Muscle of leg (tissue), 11 donors: ENCODE measurements around the gene CLNK. TPM values are rescaled to one million over a fixed set of nuclear protein-coding genes. Genes with fewer than 3 reads are reported as not detected.
A peak's percentile ranks its signal among the peaks of the same experiment; 100 is the strongest.

Experiments used
- DNase-seq: peaks from one replicate; pipeline ENCODE4 v3.0.0; 2013
- H3K27ac ChIP-seq: one replicate; pipeline ENCODE4 v1.5.1; 2013; ENCODE audit warnings: mild to moderate bottlenecking, low read length, control low read depth
- H3K27me3 ChIP-seq: one replicate; pipeline ENCODE4 v1.6.1; 2013; ENCODE audit warnings: low read length; ENCODE audit not compliant: control insufficient read depth, insufficient read depth
- H3K36me3 ChIP-seq: one replicate; pipeline ENCODE4 v1.6.1; 2013; ENCODE audit warnings: low read length; ENCODE audit not compliant: control insufficient read depth, insufficient read depth
- H3K4me1 ChIP-seq: one replicate; pipeline ENCODE4 v1.6.1; 2013; ENCODE audit warnings: low read length; ENCODE audit not compliant: control insufficient read depth, insufficient read depth
- H3K4me3 ChIP-seq: one replicate; pipeline ENCODE4 v1.5.1; 2013; ENCODE audit warnings: low read length, control low read depth
- H3K9me3 ChIP-seq: replicated peaks from 2 replicates; pipeline ENCODE4 v1.6.1; 2013; ENCODE audit warnings: low read depth, low read length; ENCODE audit not compliant: control insufficient read depth
- WGBS: methylation state at CpG from one replicate; pipeline ENCODE4 v1.1.5; 2013; ENCODE audit warnings: missing lambda C conversion rate; ENCODE audit not compliant: insufficient coverage; 5-methylcytosine and 5-hydroxymethylcytosine counted together
- polyA plus RNA-seq, 8 donors: library from polyadenylated mRNA; unstranded; fragments of 120-200 nt; gene quantifications; one replicate each; pipeline versions ENCODE4 v1.2.1 to v1.2.3, GENCODE V29; 2013; ENCODE audit warnings: inconsistent platforms in 1 of 8, low replicate concordance in 1 of 8; ENCODE audit not compliant: insufficient read length in 8 of 8, insufficient read depth in 1 of 8
- total RNA-seq: library from RNA; stranded (reverse); fragments of 120-200 nt; gene quantifications from one replicate; pipeline ENCODE4 v1.2.4, GENCODE V29; 2013

Gene CLNK
- total and polyA plus RNA-seq, 9 donors = 0.04 to 0.32 (median 0.21) TPM; not detected in 1

DNA sequence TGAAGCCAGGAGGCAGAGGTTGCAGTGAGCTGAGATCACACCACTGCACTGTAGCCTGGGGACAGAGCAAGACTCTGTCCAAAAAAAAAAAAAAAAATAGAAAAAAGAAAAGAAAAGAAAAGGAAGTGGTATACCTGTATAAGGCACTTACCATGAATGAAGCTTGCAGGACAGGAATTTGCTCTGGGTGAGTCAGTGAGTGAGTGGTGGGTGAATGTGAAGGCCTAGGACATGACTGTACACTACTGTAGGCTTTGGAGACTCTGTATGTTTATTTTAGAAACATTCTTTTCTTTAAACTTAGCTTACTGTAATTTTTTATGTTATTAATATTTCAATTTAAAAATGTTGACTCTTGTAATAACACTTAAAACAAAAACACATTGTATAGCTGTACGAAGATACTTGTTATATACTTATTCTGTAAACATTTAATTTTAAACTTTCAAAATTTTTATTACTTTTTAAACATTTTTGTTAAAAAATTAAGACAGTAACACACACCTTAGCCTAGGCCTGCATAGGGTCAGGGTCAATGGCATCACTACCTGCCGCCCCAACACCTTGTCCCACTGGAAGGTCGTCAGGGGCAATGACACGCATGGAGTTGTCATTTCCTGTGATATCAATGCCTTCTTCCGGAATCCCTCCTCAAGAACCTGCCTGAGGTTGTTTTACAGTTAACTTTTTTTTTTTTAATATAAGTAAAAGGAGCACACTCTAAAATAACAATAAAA is 78.7 kb downstream of the CLNK start:
- no CpG with 5 or more reads among the region's 5 CpGs for whole genome bisulfite sequencing
- Histone ChIP-seq H3K4me1 (no peaks in the 10 kb centered on the region), H3K9me3 (no peaks in the 10 kb centered on the region), H3K27me3 (no peaks in the 10 kb centered on the region), H3K36me3 (no peaks in the 10 kb centered on the region), H3K4me3 (no peak overlapping the region), H3K27ac (no peak overlapping the region)
- no peak for DNase-seq

GRCh38 chr4:10605031-10605430 is 79.5 kb downstream of the CLNK start:
- 96% methylated on average over 3 of the region's 10 CpGs for WGBS
- no peaks in the 10 kb centered on the region for H3K4me1 ChIP-seq
- H3K36me3 ChIP-seq = no peaks in the 10 kb centered on the region
- DNase-seq = no peak
- no peak overlapping the region for H3K4me3 ChIP-seq
- no peaks in the 10 kb centered on the region for H3K27me3 ChIP-seq
- no peaks in the 10 kb centered on the region for H3K9me3 ChIP-seq
- no peak overlapping the region for H3K27ac ChIP-seq

GRCh38 chr4:10599574-10599973 is 85.0 kb downstream of the CLNK start:
- WGBS = 48% methylated on average over 3 of the region's 4 CpGs
- no peaks in the 10 kb centered on the region for H3K36me3 ChIP-seq
- no peaks in the 10 kb centered on the region for H3K9me3 ChIP-seq
- H3K27ac ChIP-seq = no peak overlapping the region
- H3K4me1 ChIP-seq = no peaks in the 10 kb centered on the region
- no peak overlapping the region for H3K4me3 ChIP-seq
- H3K27me3 ChIP-seq = no peaks in the 10 kb centered on the region
- DNase-seq = no peak

DNA sequence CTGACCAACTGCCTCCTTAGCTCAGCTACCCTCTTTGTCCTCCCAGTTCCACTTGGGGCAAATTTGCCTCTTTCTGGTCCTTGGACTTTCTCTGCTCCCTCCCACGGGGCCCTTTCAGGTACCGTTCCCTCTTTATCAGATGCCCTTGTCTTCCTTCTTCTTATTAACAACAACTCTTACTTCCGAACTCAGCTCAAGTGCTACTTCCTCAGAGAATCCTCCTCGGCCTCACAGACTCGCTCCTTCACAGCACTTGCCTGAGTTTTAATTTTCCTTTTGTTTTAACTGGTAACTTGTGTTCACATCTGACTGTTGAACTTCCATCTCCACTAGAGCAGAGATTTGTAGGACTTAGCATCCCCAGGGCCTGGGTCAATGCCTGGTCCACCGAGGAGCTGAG is 85.7 kb downstream of the CLNK start:
- Histone ChIP-seq H3K9me3 (no peaks in the 10 kb centered on the region), H3K4me3 (no peak overlapping the region), H3K27ac (no peak overlapping the region), H3K27me3 (no peaks in the 10 kb centered on the region), H3K36me3 (no peaks in the 10 kb centered on the region), H3K4me1 (no peaks in the 10 kb centered on the region)
- DNase-seq = no peak
- 61% methylated on average over 2 of the region's 6 CpGs for WGBS

DNA sequence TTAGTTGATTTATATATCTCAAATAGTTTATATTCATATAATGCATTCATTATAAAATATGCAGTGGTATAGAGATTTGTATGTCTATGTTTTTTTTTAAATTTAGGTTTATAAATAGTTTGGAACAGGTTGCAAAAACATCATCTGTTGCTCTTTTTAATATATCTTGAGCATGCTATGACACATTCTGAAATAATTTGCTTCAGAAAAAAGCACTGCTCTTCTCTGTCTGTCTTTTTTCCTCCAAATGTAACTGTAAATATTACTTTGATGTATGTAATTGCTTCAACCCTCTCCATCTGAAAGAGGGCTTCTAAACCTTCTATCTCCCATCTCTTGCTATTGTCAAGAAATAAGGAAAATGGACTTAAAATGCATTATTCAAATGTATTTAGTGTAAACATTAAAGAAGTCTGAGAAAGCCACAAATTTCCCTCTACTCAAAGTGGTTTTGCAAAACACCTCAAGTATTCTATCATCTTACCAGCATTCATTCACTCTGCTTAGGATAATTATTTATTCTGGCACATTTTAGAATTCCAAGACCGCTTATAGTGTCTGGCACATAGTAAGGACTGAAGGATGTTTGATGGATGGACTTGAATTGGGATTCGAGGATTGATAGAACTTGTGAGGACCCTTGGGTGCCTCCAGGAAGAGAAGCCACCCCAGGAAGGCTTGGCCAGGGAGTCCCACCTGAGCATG is 87.8 kb downstream of the CLNK start:
- Histone ChIP-seq H3K27ac (no peak overlapping the region), H3K4me3 (no peak overlapping the region), H3K36me3 (no peaks in the 10 kb centered on the region), H3K4me1 (no peaks in the 10 kb centered on the region), H3K27me3 (no peaks in the 10 kb centered on the region), H3K9me3 (no peaks in the 10 kb centered on the region)
- DNase-seq = no peak
- WGBS = 80% methylated on average over 2 of the region's 2 CpGs

DNA sequence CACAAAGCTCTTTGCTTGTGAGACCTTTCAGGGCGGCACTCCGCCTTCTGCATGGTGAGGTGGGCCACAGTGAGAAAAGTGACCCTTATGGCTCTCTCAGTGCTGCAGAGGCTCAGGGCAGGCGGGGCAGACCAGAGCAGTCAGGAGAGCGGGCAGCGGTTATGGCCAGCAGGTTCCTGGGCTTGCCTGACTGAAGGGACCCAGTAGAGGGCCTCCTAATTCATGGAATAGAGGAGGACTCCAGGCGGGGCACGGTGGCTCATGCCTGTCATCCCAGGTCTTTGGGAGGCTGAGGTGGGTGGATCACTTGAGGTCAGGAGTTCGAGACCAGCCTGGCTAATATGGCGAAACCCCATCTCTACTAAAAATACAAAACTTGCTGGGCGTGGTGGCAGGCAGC is 91.4 kb downstream of the CLNK start:
- Histone ChIP-seq H3K4me1 (no peaks in the 10 kb centered on the region), H3K4me3 (no peak overlapping the region), H3K9me3 (no peaks in the 10 kb centered on the region), H3K36me3 (no peaks in the 10 kb centered on the region), H3K27me3 (no peaks in the 10 kb centered on the region), H3K27ac (no peak overlapping the region)
- DNase-seq = no peak
- 81% methylated on average over 8 of the region's 10 CpGs for WGBS

DNA sequence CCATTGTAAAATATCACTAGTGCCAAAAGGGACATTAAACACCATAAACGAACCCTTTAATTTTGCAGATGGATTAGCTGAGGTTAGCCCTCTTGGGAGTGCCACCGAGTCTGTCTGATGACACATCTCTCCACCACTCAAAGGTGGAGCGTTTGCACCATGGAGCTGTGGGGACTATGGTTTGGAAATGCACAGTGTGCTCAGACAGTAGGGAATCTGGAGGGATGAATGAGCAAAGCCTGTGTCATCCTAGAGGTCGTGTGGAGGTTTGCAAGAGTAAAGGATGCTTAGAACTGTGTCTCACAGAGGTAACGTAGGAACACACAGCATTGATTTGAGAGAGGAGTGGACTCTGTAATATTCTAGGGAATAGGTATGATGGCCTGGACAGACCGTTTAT is 93.7 kb downstream of the CLNK start:
- WGBS = 83% methylated on average over 1 of the region's 6 CpGs
- no peak for DNase-seq
- H3K36me3 ChIP-seq = no peaks in the 10 kb centered on the region

GRCh38 chr4:10589799-10590198 is 94.8 kb downstream of the CLNK start:
- 32% methylated on average over 3 of the region's 5 CpGs for WGBS

More for the DNA sequence above, 93.7 kb downstream of the CLNK start:
- Histone ChIP-seq H3K27ac (no peak overlapping the region), H3K27me3 (no peaks in the 10 kb centered on the region), H3K4me3 (no peak overlapping the region), H3K4me1 (no peaks in the 10 kb centered on the region), H3K9me3 (no peaks in the 10 kb centered on the region)

GRCh38 chr4:10589321-10589720 is 95.2 kb downstream of the CLNK start:
- WGBS = 47% methylated on average over 5 of the region's 7 CpGs
- H3K4me3 ChIP-seq = no peak overlapping the region
- DNase-seq = no peak
- H3K27ac ChIP-seq = no peak overlapping the region
- H3K27me3 ChIP-seq = no peaks in the 10 kb centered on the region
- H3K9me3 ChIP-seq = no peaks in the 10 kb centered on the region
- no peaks in the 10 kb centered on the region for H3K36me3 ChIP-seq
- no peaks in the 10 kb centered on the region for H3K4me1 ChIP-seq

More at GRCh38 chr4:10589799-10590198, 94.8 kb downstream of the CLNK start:
- no peaks in the 10 kb centered on the region for H3K36me3 ChIP-seq
- no peaks in the 10 kb centered on the region for H3K27me3 ChIP-seq
- no peak overlapping the region for H3K27ac ChIP-seq
- H3K4me3 ChIP-seq = no peak overlapping the region
- no peaks in the 10 kb centered on the region for H3K4me1 ChIP-seq
- H3K9me3 ChIP-seq = no peaks in the 10 kb centered on the region
- peak; percentile 36 for DNase-seq

GRCh38 chr4:10587697-10588096 is 96.9 kb downstream of the CLNK start:
- Histone ChIP-seq H3K9me3 (no peaks in the 10 kb centered on the region), H3K4me1 (no peaks in the 10 kb centered on the region), H3K36me3 (no peaks in the 10 kb centered on the region), H3K27me3 (no peaks in the 10 kb centered on the region), H3K27ac (no peak overlapping the region), H3K4me3 (no peak overlapping the region)
- WGBS = 53% methylated on average over 5 of the region's 8 CpGs
- no peak for DNase-seq
